Activated effector memory CD4-positive, alpha-beta T cell treated with Interleukin-2 at 50 U/mL for 16 hours (primary cell): Measurements from ENCODE around the gene ATG5.

Experiments
- DNase-seq: peaks from one replicate; pipeline ENCODE4 v3.0.0-alpha.2; 2020

Gene ATG5

GRCh38 chr6:106325336-106326178, at the start of gene ATG5:
ATG5 (minus strand) TSS chr6:106325760; CDS start chr6:106316208, 9,552 bp downstream.
- peak; percentile 100 for DNase-seq

GRCh38 chr6:106373502-106374239, 48.1 kb upstream of the ATG5 start:
- DNase-seq: no peak

GRCh38 chr6:106372838-106373501, 47.4 kb upstream of the ATG5 start:
- DNase-seq: no peak

GRCh38 chr6:106370639-106371038, 45.1 kb upstream of the ATG5 start:
- no peak for DNase-seq

- DNase-seq: no peak
These were observed 44.2 kb upstream of the ATG5 start for GRCh38 chr6:106369739-106370138.

GRCh38 chr6:106363401-106364138, 38.0 kb upstream of the ATG5 start:
- DNase-seq: no peak

DNA sequence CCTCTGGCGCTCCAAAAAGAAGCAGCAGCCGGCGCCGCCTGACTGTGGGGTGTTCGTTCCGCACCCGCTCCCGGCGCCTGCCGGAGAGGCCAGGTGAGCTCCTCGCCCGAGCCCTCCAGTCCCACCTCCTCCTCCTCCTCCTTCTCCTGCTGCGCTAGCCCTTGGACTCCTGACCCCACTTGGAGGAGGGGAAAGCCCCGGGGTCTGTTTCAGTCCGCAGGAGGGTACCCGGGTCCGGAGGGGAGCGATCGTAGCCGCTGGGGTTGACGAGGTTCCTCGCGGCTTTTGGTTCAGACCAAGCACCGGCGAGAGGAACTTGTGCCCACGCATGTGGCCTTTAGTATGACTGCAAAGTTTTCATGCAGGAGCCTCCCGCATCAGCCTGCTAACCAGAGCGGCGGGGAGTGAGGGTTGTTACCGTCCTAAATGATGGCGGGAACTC, 35.5 kb upstream of the ATG5 start:
- peak; percentile 1 for DNase-seq

DNA sequence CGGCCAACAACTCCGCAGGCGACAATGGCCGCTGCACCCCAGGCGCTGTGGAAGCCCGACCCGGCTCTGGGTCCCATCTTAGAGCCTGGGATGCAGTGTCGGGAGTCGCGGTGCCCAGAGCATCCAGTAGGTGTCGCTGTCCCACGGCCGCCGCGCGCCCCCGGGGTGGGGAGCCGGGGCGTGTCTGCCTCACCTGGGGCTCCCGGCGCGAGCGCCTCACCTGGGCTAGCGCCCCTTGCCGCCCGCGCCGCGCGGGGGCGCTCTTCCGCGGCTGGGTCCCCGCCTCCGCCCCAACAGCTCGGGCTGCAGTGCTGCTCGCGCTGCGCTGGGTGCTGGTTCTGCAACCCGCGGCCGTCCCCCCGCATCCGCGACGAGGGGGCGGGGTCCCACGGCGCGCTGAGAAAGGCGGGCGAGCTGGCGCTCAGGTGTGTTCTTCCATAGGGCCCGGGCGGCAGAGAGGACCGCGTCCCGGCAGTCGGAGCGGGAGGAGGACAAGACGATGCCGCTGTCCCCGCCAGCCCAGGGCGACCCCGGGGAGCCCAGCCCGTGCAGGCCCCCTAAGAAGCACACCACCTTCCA, 34.9 kb upstream of the ATG5 start, which contains the start of gene CRYBG1:
Gene CRYBG1, plus strand, starts transcription at position 308 of the 579 bp plus-strand sequence. Its CDS starts 192 bp downstream, at position 500.
- DNase-seq: peak; percentile 64

- DNase-seq: no peak
These were observed 34.4 kb upstream of the ATG5 start for GRCh38 chr6:106359959-106360409.

DNA sequence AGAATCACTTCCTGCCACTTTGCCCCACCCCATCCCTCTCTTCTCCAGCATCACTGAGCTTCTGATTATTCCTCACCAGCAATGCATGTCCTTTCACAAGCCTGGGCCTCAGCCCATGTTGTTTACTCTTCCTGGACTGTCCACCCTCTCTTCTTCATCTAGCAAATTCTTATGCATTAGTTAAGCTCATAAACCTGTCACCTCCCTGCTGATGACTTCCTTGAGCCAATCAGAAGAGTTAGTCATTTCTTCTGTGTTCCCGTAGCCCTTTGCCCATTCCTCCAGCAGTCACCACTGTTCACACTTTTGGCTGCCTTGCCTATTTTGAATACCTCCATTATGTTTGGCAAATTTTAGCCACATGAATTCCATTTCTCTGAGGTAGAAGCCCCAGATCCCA, 30.8 kb upstream of the ATG5 start:
- DNase-seq: no peak

DNA sequence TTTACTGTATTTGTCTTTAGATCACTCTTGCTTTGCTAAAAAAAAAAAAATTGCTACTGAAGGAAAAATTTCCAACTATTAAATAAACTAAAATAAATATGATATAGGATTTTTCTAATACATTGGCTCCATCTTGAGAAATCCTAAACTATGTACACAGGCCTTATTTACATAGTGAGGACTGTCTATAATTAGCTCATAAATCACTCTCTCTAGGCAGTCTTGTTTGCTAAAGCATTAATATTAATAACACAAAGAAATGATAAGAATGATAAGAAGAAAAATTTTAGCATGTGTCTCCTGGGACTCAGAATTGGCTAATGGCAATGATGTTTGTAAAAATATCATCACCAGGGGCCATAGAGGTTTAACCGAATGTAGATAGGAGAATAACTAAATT, 21.7 kb upstream of the ATG5 start:
- no peak for DNase-seq

DNA sequence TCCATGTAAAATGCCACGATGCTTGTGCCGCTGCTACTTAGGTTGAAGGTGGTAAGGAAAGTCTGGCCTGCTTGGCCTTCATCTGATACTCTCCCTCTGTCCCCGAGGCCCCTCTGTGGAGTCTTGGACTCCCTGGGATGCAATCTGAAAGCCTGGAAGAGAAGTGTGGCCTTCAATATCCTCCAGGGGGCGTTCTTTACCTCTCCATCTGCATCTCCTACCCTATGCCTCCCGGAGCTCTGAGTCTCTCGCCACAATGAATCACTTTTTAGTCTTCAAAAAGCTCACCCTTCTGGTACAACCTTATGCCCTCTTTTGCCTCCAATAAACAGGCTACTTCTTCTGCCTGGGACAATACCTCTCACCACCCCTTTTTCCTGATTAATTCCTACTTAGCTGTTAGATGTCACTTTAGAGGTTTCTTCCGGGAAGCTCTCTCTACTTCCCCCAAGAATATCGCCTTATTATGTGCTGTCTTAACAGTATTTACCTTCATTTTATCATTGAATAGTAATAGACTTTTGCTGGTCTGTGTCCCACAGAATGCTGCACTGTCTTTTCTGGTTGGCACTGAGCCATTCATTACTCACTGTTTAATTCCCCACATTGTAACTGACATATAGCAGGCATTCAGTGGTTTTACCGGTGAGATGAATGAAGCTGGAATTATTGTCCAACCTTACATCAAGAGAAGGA, 13.9 kb upstream of the ATG5 start:
- no peak for DNase-seq

DNA sequence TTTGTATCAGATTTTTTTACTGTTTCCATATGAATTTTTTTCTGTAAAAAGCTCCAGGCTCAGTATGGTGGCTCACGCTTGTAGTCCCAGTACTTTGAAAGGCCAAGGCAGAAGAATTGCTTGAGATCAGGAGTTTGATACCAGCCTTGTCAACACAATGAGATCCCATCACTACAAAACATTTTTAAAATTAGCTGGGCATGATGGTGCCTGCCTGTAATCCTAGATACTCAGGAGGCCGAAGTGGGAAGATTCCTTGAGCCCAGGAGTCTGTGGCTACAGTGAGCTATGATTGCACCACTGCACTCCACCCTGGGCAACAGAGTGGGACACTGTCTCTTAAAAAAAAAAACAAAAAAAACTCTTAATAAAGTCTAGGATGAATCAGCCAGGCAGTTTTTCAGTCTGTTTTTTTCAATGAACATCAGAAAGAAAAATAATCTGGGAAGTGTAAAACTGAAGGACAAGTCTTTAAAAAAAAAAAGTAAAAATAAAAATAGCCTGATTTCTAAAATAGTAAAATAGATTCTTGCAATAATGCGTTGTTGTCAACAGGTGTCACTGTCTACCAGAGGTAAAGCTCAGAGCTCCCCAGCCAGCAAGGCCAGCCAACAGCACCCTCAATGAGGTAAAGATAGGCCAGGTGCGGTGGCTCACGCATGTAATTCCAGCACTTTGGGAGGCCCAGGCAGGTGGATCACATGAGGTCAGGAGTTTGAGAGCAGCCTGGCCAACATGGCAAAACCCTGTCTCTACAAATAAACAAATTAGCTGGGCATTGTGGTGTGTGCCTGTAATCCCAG, 9.3 kb upstream of the ATG5 start:
- peak; percentile 24 for DNase-seq

DNA sequence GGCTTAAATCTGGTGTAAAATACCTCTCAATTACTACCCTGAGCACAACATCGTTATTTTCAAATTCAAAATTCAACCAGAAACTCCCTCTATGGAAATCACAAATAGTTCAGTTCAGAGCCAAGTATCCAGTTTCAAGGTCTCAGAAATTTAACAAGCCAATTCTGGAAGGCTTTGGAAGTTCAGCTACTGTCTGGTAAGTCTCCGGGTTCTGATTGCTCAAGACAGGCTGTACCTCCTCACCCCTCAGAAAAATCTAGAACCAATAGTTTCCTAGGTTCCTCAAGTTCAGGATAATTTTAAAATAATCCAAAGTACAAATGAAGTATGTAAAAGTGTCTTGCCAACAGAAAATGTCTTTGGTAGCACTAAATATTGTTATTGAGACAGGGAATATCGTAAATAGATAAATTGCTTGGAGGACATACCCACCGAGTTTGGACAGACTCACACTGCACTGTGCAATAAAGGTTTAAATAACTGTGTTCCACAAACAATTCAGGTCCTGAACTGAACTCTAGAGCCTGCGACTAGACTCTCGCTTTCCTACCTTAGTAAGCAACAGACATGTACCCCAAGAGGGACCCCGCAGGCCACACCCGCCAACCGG, 729 bp downstream of the ATG5 start:
- no peak for DNase-seq

DNA sequence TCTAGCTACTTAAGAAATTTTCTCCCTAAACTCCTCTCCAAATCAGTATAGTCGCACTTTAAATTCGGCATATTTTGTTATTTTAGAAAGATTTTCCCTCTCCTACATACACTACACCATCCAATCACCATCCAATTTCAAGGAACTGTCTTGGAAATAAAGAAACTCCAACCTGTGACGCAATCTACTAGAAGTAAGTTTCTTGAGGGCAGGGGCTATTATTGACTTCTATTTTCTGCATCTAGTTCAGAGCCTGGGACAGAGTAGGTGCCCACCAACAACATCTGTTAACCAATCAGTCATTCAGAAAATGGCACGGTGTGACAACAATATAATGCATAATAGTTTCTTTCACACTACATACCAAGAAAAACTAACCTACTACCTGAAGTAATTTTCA, 3.6 kb downstream of the ATG5 start:
- DNase-seq: no peak

GRCh38 chr6:106318851-106319250, 6.7 kb downstream of the ATG5 start:
- no peak for DNase-seq

DNA sequence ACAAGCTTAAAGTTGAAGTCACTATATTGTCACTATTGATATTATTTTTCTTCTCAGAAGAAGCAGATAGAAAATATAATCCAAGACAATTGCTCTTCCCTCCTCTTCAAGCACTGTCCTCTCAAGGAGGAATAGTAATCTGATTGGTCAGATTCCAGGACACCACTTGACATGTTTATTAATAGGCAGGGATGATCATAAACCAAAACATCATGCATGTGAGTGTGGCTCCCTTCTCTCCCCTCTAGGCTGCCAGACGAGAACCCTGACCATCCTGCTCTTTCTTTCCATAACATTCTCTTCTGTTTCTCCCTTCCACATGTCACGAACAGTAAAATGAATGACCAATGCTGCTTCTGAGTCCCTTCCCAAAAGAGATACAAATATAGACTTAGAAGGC, 7.5 kb downstream of the ATG5 start:
- no peak for DNase-seq

DNA sequence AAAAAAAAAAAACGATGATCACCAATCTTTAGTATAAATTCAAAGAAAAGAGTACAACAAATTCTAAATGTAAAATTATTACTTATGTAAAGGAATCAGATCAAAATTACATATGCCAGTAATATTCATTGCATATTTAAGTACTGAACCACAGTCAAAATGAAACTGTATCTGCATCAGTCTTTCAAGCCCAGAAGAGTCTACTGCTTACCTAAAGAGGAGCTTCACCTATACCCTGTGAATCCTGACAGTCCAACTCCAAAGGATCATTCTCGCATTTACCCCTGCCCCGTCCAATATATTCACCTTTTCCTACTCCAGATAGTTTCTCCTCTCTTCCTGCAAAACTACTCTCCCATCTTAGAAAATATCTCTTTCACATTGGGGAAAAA, 9.2 kb downstream of the ATG5 start:
- DNase-seq: no peak

DNA sequence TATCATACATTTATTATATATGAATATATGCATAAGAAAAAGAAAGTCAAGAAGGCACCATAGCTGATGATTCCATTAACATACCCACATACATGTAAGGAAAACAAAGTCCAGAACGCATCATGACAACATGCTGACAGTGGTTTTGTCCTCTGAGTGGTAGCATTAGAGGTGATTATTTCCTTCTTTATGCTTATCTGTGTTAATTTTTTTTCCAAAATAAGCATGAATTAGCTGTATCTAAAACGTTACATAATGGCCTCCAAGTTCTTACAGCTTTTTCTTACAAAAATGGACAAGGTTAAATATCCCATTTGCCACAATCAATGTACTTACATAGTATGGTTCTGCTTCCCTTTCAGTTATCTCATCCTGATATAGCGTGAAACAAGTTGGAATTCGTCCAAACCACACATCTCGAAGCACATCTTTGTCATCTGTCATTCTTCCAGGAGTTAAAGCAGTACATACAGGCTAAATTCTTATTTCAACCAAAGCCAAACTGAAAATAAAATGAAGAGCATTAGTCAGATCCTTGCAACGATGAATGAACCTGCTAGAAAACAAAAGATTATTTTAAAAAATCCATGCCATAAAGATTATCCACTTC, 9.7 kb downstream of the ATG5 start:
- no peak for DNase-seq
